ENCODE data around the gene CSHL1.
"Not testable (repeated sequence)": the region's sequence is repeated elsewhere in the genome, so short reads cannot be mapped to it uniquely, and the experiment has no call there.

CSHL1 gene

DNA sequence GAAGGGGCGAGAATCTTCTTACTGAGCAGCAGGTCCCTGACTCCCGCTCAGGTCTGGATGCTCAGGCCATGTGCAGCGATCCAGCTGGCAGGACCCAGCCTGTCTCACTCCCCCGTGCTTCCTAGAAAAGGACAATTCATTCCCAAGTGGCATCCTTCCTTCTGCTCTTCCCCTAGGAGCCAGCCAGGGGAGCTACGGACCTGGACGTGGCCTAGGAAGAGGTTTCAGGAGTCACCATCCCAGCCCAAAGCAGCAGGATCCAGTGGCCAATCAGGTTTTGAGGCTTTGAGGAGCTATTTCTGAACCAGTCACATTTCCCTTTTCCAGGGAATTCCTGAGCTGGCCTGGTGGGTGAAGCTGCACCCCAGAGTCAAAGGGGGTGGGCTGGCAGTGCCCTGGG, 28.8 kb upstream of the CSHL1 start:
- no peak for DNase-seq

DNA sequence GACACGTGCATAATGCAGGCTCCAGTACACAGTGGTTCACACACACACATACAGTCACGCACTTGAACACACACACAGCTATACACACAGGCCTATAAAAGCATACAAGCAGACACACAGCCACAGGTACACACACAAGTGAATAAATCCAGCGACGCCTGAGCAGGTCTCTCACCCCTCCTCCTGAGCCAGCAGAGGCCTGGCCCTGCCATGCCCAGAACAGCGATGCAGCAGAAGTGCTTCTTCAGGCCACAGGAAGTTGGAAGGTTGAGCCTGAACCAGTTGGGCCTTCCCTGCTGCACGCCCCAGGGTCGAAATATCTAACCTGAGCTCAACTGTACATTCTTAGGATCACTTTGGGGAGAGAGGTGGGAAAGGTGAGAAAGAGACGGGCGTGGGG, 28.3 kb upstream of the CSHL1 start:
- no peak for DNase-seq

DNA sequence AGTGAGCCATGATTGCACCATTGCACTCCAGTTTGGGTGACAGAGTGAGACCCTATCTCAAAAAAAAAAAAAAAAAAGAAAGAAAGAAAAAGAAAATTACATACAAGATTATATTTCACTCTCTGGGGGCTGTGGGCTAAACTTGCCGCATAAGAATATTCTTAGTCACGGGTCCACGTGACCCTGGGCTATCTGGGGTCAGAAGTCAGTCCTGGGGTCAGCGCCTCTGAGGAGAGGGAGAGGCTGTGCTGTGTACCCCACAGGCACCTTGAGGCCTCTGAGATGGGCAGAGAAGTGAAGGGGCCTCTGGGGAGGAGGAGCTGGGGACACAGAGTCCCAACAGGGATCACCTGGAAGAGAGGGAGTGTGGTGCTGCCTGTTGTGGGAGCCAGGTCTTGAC, 26.9 kb upstream of the CSHL1 start:
- no peak for DNase-seq

DNA sequence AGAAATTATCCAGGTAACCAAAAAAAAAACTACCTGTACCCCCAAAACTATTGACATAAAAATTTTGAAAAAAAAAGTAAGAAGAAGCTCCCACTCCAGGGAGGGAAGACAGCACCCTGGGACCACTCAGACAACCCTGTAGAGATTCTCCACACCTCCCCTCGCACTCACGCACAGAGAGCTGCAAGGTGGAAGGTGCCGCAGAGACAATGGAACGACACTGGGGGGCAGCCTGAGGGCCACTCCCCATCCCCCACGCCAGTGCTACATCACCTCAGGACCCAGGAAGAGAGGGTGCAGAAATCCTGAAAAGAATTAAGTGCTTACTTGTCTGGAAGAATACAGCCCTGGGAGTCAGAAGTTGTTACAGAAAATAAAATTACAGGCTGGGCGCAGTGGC, 26.3 kb upstream of the CSHL1 start:
- no peak for DNase-seq

DNA sequence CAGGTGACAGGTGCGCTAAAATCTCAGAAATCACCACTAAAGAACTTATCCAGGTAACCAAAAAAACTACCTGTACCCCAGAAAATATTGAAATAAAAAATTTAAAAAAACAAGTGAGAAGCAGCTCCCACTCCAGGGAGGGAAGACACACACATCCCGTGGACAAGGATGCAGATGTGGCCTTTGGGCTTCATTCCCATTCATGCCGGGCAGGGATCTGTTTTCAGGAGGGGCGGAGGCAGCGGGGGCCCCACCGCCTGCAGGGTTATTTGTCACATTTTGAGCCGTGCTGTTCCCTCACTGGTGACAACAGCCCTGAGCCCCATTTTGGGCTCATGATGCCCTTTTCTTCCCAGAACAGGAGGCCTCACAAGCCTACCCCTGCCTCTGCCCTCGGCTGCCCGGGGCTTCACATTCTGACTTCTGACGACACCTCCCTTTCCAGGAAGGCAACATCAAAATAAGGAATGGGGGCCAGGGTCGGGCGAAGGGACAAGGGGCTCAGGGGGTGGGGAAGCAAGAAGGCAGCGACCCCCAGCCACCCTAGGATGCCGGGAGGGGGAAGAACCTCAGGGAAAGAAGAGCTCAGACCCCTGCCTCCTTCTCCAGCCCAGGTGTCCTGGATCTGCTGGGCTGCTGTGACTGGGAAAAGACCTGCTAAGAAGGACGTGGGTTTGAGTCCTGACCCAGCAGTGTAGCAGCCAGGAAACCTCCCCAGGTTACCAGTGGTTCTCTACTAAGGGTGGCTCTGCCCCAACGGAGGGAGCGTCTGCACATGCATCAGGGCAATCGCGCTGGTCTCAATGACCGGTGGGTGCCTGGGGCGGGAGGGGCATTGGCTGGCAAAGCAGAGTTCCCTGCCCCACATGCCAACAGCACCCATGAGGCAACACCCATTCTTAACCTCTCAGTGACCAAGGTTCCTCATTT, 23.4 kb upstream of the CSHL1 start:
- no peak for DNase-seq

DNA sequence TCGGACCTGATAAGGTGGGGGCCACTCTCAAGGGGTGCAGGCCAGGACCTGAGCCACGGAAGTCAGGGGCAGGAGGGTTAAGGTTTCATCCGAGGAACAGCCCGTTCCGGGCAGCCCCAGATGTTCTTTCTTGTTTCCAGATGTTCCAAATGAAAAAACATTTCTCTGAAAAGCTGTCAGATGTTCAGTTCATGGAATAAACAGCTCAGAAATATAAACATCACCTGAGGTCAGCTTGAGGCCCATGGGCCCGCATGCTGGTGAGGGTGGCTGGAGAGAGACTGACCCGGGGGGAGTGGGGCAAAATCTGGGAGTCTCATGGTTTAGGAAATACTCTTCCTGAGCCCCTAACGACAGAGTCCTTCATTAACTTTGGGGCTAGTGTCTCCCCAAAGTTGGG, 22.5 kb upstream of the CSHL1 start:
- DNase-seq, result no peak

DNA sequence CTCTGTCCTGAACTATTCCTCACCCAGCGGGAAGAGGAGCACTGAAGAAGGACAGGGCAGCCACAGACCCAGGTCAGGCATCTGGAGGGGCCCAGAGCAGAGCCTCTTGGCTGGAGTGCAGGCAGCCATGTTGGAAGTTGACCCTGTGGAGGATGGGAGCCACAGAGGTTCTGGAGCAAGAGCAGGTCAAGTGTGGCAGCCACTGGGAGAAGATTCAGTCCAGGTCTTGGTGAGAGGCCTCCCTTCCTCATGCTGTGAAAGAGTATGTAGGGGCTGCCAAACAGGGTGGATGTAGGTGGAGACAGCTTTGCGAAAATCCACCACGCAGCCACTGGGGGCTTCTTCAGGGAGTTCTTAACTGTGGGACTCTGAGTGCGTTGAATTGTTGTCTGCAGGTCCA, 21.7 kb upstream of the CSHL1 start:
- no peak for DNase-seq

DNA sequence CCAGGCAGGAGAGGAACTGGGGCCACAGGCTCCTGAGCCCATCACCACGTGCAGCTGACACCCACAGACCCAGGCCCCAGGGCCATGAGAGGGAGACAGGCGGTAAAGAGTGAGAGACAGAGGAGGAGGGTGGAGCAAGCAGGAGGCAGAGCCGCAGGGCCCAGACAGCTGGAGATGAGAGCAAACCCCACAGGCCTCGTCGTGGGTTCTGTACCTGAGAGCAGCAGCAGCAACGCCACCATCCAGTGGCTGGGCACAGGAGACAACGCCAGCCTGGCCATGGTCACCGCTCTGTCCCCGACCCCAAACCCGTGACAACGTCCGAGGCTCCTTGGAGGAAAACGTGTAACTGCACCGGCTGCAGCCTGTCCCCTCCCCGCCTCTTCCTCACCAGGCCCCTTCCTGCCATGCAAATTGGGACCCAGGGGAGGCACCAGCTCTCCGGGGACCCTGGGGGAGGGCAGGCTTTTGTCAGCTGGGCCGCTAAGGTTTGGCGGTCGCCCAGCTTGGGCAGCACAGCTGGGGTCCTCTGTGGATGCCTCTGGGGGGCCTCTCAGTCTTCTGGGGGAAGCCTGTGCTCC, 21.0 kb upstream of the CSHL1 start, which contains the start of gene CD79B:
Gene CD79B (minus strand): TSS at position 351 of the 581 bp plus-strand sequence. CDS start 70 bp downstream, at position 281.
- peak; percentile 67 for DNase-seq

DNA sequence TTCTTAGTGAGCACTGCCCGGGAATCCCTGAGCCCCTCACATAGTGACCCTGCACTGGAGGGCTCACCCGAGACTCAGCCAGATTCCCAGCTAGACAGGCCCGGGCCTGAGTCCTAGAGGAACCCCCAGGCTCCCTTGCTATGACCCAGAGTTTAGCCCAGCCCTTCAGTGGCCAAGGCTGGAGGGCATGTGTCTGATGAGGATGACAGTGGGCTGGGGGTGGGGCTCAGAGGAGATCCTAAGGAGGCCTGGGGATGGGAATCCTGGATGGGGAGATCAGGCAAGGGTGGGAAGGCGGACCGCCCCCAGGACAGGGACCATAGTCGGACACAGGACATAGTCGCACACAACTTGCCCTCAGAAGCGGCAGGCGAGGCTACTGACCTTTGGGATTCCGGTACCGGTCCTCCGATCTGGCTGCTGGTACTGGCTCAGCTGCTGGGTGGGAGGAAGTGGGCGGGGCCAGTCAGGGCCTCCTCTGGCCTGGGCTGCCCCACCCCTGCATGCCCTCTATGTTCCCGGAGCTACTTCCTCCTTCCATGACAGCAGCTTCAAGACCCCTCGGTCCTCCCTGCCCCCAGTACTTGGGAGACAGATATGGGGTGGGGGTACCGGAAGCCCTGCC, 20.0 kb upstream of the CSHL1 start:
- DNase-seq, result peak; percentile 80

DNA sequence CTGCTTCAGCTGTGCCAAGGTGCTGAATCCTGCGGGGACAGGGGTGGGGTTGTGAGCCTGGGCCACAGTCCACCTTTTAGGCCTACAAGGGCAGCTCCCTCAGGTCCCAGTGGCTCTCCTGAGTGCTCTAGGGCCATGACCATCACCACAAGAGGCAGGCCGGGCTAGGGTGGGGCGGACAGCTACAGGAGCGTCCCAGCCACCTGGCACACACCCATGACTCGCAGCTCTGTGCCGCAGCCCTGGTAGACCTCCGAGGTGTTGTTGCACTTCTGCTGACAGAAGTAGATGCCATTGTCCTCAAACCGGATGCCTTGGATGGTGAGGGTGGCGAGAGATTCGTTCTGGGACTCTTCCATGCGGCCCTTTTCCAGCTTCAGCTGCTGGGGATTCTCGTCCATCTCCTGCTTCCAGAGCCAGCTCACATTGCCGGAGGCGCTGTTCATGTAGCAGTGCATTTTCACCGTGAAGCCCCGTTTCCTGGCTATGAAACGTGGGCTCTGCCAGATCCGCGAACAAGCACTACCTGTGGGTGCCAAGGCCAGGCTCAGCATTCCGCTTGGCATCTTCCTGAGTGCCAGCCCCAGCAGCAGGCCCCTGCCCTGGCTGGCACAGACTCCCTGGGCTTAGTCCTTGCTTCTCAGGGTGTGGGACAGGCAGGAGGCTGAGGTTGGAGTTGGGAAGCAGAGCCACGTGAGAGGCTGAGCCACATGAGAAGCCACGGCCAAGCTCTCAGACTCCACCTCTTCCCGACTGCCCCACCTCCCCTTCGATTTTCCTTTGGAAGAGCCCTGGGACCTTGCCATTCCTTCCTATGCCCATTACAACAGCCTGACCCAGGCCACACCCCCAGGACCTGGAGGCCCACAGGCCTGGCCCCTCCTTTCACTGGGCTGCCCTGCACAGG, 19.1 kb upstream of the CSHL1 start:
- DNase-seq, result no peak

DNA sequence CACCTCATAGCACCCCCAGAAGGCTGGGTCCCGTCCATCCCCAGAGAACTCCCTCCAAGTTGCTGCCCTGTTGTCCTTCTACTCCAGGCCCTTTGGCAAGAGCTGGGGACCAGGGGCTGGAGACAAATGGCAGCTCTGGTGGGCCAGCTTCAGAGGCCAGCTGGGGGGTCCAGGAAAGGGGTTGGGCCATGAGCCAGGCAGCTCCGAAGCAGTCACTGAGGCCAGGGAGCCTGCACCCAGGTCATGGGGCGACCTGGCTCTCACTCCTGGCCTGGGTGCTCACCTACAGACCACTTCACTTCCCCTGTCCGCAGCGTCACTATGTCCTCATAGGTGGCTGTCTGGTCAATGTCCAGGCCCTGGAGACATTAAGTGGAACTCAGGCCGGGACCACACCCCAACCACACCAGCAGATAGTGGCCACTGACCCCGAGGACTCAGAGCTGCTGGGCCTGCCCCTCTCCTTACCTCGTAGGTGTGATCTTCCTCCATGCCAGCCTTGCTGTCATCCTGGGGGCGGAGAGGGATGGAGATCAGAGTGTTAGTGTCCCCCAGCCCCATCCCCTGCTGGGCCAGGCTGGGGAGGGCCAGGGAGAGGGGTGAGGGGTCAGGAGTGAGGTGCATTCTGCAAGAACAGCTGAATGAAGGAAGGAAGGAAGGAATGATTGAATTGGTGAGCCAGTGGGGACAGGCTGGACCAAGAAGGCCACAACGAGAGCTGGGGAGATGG, 18.1 kb upstream of the CSHL1 start:
- no peak for DNase-seq

DNA sequence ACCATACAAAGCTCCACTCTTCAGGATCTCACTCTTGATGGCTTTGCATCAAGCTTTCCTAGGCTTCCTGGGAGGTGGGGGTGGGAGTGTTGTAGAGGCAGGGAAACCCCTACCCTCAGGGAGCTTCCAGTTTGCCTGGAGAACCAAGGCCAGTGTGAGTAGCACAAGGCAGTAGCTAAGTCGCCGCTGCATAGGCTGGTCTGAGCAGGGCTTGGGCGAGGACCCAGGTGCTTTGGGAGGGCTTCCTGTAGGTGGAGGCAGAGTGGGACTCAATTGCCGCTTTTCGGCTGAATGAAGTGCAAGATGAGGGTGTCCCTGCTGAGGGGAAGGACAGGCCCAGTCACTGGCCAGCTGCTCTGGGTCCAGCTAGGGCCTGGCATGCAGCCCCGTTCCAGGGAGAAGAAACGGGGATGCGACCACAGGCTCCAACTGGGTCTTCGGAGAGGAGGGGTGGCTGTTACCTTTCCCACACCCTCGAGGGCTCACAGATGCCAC, 17.2 kb upstream of the CSHL1 start:
- DNase-seq, result no peak

DNA sequence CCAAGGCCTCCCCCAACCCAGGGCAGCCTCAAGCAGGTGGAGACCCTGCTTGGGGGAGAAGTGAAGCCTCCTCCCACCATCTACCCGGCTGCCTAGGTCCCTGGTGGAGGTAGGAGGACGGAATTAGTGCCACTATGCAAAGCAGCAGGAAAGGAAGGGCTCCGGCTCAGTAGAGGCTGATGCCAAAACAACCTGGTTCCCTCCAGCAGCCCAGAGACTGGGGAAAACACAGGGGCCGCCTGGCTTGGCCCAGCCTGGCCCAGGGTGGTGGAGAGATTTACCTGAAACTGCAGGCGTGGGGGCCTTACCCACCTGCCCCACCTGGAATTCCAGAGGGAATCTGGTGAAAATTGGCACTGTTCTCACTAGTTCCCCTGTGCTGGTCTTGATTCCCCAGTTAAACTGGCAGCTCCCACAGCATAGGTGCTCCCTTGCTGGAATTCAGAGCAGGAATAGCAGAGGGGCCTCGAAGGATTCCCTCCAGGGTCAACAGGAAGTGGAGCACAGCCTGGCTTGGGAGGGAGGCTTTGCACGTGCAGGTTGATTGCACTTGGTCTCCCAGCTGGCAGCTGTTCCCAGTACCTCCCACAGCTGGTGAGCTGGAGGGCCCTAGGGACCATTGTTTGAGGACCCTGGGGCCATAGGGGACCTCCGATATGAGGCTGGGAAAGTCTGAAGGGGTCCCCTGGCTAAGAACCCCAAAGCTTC, 16.6 kb upstream of the CSHL1 start:
- DNase-seq, result no peak

DNA sequence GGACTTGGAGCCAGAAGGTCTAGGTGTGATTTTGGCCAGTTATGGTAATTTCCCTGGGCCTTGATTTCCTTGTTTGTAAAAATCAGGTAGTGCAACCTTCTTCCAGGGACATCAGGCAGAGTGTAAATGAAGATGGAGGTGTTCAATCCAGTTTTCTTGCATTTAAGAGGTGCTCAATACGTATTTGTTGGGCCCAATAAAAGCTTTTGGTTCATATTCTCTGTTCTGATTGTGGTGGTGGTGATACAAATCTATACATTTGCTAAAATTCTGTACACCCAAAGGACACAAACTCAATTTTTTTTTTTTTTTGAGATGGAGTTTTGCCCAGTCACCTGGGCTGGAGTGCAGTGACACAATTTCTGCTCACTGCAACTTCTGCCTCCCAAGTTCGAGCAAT, 15.1 kb upstream of the CSHL1 start:
- DNase-seq, result no peak

DNA sequence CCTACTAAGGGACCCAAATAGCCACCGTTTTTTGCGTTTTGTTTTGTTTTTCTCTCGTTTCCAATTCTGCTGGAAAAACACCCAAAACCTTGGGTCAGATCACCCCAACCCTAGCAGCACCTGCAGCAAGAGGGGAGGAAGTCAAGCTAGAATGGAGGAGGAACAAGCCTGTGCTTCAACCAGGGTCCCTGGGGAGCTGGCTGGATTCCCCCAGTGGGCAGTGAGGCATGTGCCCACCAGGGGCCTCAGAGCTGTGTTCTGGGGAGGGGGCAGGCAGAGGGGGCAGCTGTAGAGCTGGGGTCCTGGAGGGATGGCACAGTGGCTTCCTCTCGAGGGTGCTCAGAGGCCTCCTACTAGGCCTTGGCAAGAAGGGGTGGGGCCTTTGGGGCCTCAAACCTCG, 14.6 kb upstream of the CSHL1 start:
- DNase-seq, result no peak

DNA sequence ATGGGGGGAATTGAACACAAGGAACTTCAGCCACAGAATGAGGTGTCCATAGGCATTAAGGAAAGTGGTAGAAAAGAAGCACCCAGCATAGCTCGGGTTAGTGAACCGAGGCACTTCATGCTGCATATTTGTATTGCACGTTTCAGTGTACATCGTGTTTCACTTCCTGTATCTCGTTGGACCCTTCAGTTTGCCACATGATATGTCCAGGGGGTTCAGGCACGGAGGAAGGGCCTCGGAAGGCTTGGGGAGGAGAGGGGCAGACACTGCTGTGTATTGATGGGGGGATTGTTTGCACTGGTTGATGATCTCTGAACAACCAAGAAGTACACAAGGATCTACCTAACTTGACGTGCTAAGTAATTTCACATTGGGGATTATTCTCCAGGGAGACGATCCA, 11.3 kb upstream of the CSHL1 start:
- DNase-seq, result not testable (repeated sequence)

DNA sequence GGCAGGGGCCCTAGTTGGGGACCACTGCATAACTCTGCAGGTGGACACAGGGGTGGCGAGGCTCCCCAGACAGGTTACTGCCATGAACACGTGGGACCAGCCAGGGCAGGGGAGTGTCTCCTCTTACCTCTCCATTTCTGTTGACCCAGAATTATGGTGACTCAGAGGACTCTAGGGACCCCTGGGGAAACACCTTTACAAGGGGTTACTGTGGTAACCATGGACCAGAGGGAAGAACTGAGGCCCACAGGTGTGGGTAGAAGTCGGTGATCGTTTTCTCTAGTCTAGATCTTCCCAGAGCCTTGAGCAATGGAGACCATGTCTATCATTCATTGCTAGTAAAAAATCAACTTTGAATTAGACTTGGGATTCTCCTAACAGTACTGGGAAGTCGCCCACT, 9.7 kb upstream of the CSHL1 start:
- DNase-seq, result not testable (repeated sequence)

DNA sequence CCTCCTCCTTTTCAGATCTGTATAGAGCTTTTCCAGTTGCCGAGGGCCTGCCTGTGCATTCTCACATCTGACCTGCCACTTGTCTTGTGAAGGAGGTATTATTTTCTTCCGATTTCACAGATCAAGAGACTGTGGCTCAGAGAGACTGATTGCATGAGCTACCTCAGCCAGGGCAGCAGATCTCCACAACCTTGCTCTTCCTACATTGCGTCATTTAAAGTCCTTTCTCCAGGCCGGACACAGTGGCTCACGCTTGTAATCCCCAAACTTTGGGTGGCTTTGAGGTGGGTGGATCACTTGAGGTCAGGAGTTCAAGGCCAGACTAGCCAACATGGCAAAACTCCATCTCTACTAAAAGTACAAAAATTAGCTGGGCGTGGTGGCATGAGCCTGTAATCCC, 9.0 kb upstream of the CSHL1 start:
- not testable (repeated sequence) for DNase-seq

DNA sequence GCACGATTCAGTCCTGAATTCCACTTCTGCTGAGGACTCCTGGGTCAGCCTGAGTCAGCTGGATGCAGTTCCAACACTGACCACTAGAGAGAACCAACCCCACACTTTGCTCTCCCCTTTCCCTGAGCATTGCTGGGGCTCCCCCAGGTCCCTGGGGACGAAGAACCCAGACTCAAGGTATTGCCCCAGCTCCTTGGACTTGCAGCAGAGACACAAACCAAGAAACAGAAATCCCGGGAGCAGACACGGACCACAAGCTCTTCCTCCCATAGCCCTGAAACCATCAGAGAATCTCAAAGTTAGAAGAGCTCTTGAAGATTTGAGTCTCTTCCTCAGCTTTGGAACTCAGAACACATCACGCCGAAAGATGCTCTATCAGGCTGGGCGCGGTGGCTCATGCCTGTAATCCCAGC, 8.3 kb upstream of the CSHL1 start:
- DNase-seq, result peak; percentile 78

DNA sequence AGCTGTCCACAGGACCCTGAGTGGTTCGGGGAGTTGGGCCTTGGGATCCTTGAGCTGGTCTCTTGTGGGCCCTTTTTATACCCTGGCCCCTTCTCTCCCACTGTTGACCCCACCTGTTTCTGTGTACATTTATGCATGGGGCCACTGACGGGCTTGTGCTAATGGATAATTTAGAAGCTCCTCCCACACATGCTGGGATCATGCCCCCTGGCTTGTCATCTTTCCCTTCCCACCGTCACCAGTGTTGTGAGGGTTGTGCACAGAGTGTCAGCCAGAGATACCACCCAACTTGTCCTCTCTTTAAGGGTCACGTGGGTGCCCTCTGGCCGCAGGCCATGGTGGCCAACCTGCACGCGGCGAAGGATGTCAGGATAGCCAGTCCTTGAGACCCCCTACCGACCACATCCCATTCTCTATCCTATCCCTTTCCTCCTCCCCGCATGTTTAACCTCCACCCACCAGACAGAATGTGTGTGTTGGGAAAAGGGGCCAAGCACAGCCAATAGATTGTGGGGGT, 7.8 kb upstream of the CSHL1 start, which contains the start of gene GH1:
Gene GH1 (minus strand): TSS at position 51 of the 517 bp plus-strand sequence. CDS start 63 bp downstream, outside the sequence.
- DNase-seq, result not testable (repeated sequence)

DNA sequence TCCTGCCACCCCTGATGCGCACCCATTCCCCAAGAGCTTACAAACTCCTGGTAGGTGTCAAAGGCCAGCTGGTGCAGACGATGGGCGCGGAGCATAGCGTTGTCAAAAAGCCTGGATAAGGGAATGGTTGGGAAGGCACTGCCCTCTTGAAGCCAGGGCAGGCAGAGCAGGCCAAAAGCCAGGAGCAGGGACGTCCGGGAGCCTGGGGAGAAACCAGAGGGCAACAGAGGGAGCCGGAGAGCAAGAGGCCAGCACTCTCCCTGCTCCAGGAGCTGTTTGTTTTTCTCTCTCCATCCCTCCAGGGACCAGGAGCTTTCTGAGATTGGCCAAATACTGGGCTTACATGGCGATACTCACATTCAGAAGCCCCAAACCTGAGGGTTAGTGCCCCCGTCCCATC, 7.2 kb upstream of the CSHL1 start:
- DNase-seq, result no peak

Data from stimulated activated CD4-positive, alpha-beta T cell treated with anti-CD3 and anti-CD28 coated beads, Interleukin-15, amount 100 ng/mL, for 24 hours (primary cell).